Tibial nerve (tissue), 4 donors: Measurements from ENCODE around the gene FBH1. TPM values are rescaled to one million over a fixed set of nuclear protein-coding genes. Genes with fewer than 3 reads are reported as not detected.
"Not testable (repeated sequence)": the region's sequence is repeated elsewhere in the genome, so short reads cannot be mapped to it uniquely, and the experiment has no call there.

Experiments
- DNase-seq, 2 donors: peaks; one replicate each; pipeline ENCODE4 v3.0.0-alpha.2; 2019; ENCODE audit warnings: low spot score in 2 of 2
- H3K27ac ChIP-seq, 4 donors: fragments of 200-600 bp; sonication (generic) in 3 of 4; one replicate each; pipeline ENCODE4 v1.5.1; 2017 to 2019; ENCODE audit warnings: mild to moderate bottlenecking in 1 of 4
- H3K27me3 ChIP-seq, 2 donors: fragments of 200-600 bp; sonication (generic) in 1 of 2; one replicate each; pipeline versions ENCODE4 v1.5.1 to v1.6.0; 2017 to 2019
- H3K36me3 ChIP-seq, 3 donors: fragments of 200-600 bp; sonication (generic); one replicate each; pipeline ENCODE4 v1.5.1; 2018 to 2019
- H3K4me1 ChIP-seq, 4 donors: fragments of 200-600 bp; sonication (generic) in 3 of 4; one replicate each; pipeline ENCODE4 v1.5.1; 2017 to 2019
- H3K4me3 ChIP-seq, 4 donors: fragments of 200-600 bp; sonication (generic) in 3 of 4; one replicate each; pipeline ENCODE4 v1.5.1; 2017 to 2019; ENCODE audit warnings: mild to moderate bottlenecking in 1 of 4, moderate library complexity in 1 of 4
- H3K9me3 ChIP-seq, 4 donors: fragments of 200-600 bp; sonication (generic) in 3 of 4; one replicate each; pipeline ENCODE4 v1.5.1; 2017 to 2019
- CTCF ChIP-seq, 5 experiments: fragments of 200-600 bp in 3 of 5; fragments of 450-650 bp in 2 of 5; sonication (generic) in 3 of 5; IDR thresholded peaks; one replicate each; pipeline ENCODE4 v1.5.1; 2016 to 2019; ENCODE audit warnings: antibody characterized with exemption in 5 of 5, mild to moderate bottlenecking in 3 of 5, moderate library complexity in 2 of 5
- EP300 ChIP-seq, 2 donors: sonication (generic); formaldehyde crosslinking; IDR thresholded peaks; one replicate each; pipeline ENCODE4 v1.6.1; 2017; ENCODE audit warnings: antibody characterized with exemption in 2 of 2, mild to moderate bottlenecking in 1 of 2
- POLR2A ChIP-seq, 2 donors: fragments of 450-650 bp; IDR thresholded peaks; one replicate each; pipeline ENCODE4 v1.6.1; 2017; ENCODE audit warnings: antibody characterized with exemption in 2 of 2, mild to moderate bottlenecking in 2 of 2, moderate library complexity in 2 of 2
- WGBS, 2 donors: methylation state at CpG; one replicate each; pipeline ENCODE4 v1.1.5; 2018; 5-methylcytosine and 5-hydroxymethylcytosine counted together
- total RNA-seq, 4 donors: library from RNA; depleted of rRNA; stranded (reverse); fragments of >200 nt; gene quantifications; one replicate each; pipeline ENCODE4 v1.1.0, GENCODE V29; 2016

The FBH1 gene
- total RNA-seq, 4 donors from 2014 or later = 64.0 to 109 (median 96.6) TPM

DNA sequence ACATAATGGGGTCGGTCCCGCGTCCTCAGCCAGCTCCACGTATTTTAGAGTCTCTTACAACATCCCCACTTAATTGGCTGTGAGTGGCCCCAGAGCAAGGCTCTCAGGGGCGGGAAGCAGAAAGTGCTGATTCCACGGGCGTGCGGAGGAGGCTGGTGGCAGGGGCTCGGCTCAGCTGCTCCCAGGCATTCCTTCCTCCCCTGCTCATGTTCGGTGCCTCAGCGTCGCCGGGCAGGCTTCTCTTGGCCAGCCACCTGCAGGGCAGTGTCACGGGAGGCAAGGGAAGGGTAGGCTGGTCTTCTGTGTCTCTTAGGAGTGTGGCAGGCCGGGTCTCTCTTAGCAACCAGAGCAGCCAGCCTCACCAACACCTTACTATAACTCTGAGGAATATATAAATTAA, 53.5 kb downstream of the FBH1 start:
- TF ChIP-seq EP300 (IDR thresholded peaks at IDR 0.05) (no peak), CTCF (IDR thresholded peaks at IDR 0.05) (no peak), POLR2A (IDR thresholded peaks at IDR 0.05) (no peak)
- 59% methylated on average over 15 of the region's 15 CpGs for WGBS, 2 donors
- Histone ChIP-seq H3K27me3 (peaks cover 0 to 8% of the 10 kb centered on the region in 2 donors), H3K4me1 (peaks cover 0 to 34% (median 7%) of the 10 kb centered on the region in 4 donors), H3K4me3 (no peak overlapping the region), H3K27ac (peak overlapping the region; percentile 19 to 83 (median 78)), H3K36me3 (peaks cover 0 to 6% (median 0%) of the 10 kb centered on the region in 3 donors), H3K9me3 (no peaks in the 10 kb centered on the region)
- DNase-seq = no peak

DNA sequence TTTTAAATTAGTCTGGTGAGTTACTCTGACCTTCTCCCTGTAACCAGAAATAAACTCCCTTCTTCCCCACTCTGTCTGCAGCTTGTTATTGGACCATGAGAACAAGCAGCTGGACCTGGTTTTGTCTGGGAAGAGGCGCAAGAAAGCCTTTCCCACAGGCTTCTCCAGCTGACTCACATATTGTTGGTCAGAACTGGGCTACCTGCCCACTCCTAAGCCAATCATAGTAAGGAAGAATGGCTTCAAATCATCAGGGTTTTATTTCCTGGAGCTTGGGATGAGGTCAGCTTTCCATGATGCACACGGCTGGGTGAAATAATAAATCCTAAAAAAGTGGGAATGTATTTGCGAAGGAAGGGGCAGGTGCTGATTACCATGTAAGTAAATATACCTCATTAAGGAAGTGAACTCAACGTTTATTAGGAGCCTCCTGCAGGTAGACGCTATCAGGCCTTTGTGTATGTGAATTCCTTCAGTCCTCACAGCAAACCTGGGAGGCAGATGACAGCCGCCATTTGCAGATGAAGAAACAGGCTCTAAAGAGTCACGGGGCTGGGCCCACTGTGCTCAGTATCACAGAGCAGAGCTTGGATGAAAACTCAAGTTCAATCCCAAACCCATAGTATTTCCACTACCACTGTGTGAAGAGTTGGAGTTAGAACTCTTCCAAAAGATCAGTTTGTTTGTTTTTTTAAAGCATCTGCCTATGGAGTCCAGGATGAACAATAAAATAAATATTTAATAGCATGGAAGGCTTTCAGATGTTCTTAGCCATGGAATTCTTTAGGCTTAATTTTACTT, 54.5 kb downstream of the FBH1 start:
- 37 to 50% methylated on average over 7 of the region's 7 CpGs for WGBS, 2 donors
- H3K36me3 ChIP-seq = no peaks in the 10 kb centered on the region
- DNase-seq = peak; percentile 53 to 88
- H3K27me3 ChIP-seq = peaks cover 0 to 8% of the 10 kb centered on the region in 2 donors
- peak overlapping the region in 2 of 4 donors; percentile 9 to 33 for H3K4me3 ChIP-seq
- H3K27ac ChIP-seq = peak overlapping the region in 3 of 4 donors; percentile 78 to 83 (median 79)
- no peak for TF ChIP-seq POLR2A (IDR thresholded peaks at IDR 0.05)
- peak in 1 of 2 donors; percentile 67 for TF ChIP-seq EP300 (IDR thresholded peaks at IDR 0.05)
- H3K4me1 ChIP-seq = peaks cover 0 to 39% (median 10%) of the 10 kb centered on the region in 4 donors
- no peaks in the 10 kb centered on the region for H3K9me3 ChIP-seq

- peak overlapping the region in 3 of 4 donors; percentile 78 to 83 (median 79) for H3K27ac ChIP-seq
- TF ChIP-seq CTCF (IDR thresholded peaks at IDR 0.05) (no peak), POLR2A (IDR thresholded peaks at IDR 0.05) (no peak), EP300 (IDR thresholded peaks at IDR 0.05) (no peak)
- peak overlapping the region in 2 of 4 donors; percentile 9 to 33 for H3K4me3 ChIP-seq
- H3K4me1 ChIP-seq = peaks cover 0 to 40% (median 11%) of the 10 kb centered on the region in 4 donors
- DNase-seq = no peak
- H3K27me3 ChIP-seq = peaks cover 0 to 8% of the 10 kb centered on the region in 2 donors
- H3K36me3 ChIP-seq = no peaks in the 10 kb centered on the region
- no peaks in the 10 kb centered on the region for H3K9me3 ChIP-seq
- WGBS, 2 donors = 79 to 87% methylated on average over 6 to 9 of the region's 9 CpGs
These were observed 55.1 kb downstream of the FBH1 start for GRCh38 chr10:5945190-5945509.

DNA sequence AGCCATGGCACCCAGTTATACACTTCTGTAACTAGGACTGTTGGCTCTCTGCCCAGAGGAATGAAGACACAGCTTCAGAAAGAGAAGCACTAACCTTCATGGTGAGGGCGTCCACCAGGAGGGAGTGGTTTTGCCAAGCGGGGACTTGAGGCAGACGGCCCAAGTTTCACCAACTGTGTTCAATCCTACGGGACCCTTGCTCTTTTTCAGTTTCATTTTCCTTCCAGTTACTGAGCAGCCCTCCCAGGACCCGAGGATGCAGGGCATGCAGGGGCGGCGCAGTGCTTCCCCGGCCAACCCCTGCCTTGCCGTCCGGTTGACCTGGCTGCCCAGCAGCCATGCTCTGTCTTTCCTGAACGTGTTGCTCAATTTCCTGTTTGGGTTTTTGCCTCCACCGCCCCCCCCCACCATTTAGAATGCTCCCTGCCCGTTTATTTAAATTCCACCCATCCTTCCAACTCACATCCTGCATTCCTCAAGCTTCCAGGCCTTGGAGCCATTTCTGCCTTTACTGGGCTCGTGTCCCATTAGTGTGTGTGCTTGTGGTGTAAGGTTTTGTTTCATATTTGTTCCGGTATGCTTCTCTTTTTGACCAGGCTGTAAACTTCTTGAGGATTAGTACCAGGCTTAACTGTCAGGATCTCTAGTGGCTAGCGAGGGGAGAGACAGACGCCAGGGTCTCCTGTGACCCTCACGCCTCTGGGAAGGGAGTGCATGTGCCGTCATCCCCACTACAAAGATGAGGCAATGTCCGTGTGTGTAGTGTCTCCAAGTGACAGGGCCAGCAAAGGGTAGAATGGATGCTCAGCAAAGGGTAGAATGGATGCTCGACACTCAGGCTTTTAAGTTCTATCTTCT, 55.7 kb downstream of the FBH1 start:
- Histone ChIP-seq H3K4me3 (peak overlapping the region in 2 of 4 donors; percentile 9 to 33), H3K9me3 (no peaks in the 10 kb centered on the region), H3K36me3 (no peaks in the 10 kb centered on the region), H3K4me1 (peaks cover 0 to 40% (median 11%) of the 10 kb centered on the region in 4 donors), H3K27me3 (peaks cover 0 to 8% of the 10 kb centered on the region in 2 donors), H3K27ac (peak overlapping the region in 3 of 4 donors; percentile 78 to 83 (median 79))
- DNase-seq = peak in 1 of 2 donors; percentile 62
- TF ChIP-seq EP300 (IDR thresholded peaks at IDR 0.05) (peak in 1 of 2 donors; percentile 60), CTCF (IDR thresholded peaks at IDR 0.05) (no peak)
- whole genome bisulfite sequencing, 2 donors = 50 to 51% methylated on average over 20 to 21 of the region's 21 CpGs

- Histone ChIP-seq H3K4me1 (peaks cover 0 to 43% (median 11%) of the 10 kb centered on the region in 4 donors), H3K27ac (peak overlapping the region in 3 of 4 donors; percentile 78 to 83 (median 79))
- DNase-seq, H3K36me3 ChIP-seq, H3K27me3 ChIP-seq, H3K4me3 ChIP-seq, H3K9me3 ChIP-seq: not testable (repeated sequence)
- WGBS, 2 donors = 95 to 96% methylated on average over 10 of the region's 10 CpGs
These were observed 56.4 kb downstream of the FBH1 start for GRCh38 chr10:5946419-5946775.
